H9 (cell line): ENCODE results near the gene ANKMY1. TPM values are rescaled to one million over a fixed set of nuclear protein-coding genes. Genes with fewer than 3 reads are reported as not detected.

Experiments
- DNase-seq: peaks from one replicate; pipeline ENCODE4 v3.0.0-alpha.2; 2017
- H2AFZ ChIP-seq: one replicate; pipeline ENCODE4 v1.6.1; 2013; ENCODE audit warnings: mild to moderate bottlenecking, low read length, control low read depth, moderate library complexity
- H2AK5ac ChIP-seq: 2 replicates; pipeline ENCODE4 v1.6.1; 2013; ENCODE audit warnings: low read length, control low read depth, mixed read lengths; ENCODE audit not compliant: insufficient read length
- H2BK120ac ChIP-seq: one replicate; pipeline ENCODE4 v1.6.1; 2013; ENCODE audit warnings: low read depth, mild to moderate bottlenecking, low read length, control low read depth, inconsistent platforms; ENCODE audit not compliant: poor library complexity, severe bottlenecking
- H2BK12ac ChIP-seq: 2 replicates; pipeline ENCODE4 v1.6.1; 2013; ENCODE audit warnings: low read length, control low read depth, mixed read lengths, low read depth; ENCODE audit not compliant: insufficient read length
- H2BK15ac ChIP-seq: 2 replicates; pipeline ENCODE4 v1.6.1; 2013; ENCODE audit warnings: low read depth, low read length, control low read depth
- H2BK20ac ChIP-seq: one replicate; pipeline ENCODE4 v1.6.1; 2013; ENCODE audit warnings: low read depth, mild to moderate bottlenecking, low read length, control low read depth, inconsistent platforms; ENCODE audit not compliant: poor library complexity, severe bottlenecking
- H2BK5ac ChIP-seq: 2 replicates; pipeline ENCODE4 v1.6.1; 2013; ENCODE audit warnings: low read length, control low read depth, mixed read lengths; ENCODE audit not compliant: insufficient read length
- H3K14ac ChIP-seq: 2 replicates; pipeline ENCODE4 v1.6.1; 2013; ENCODE audit warnings: low read length, control low read depth; ENCODE audit not compliant: insufficient read depth
- H3K18ac ChIP-seq: 2 replicates; pipeline ENCODE4 v1.6.1; 2013; ENCODE audit warnings: low read depth, mild to moderate bottlenecking, mixed read lengths, low read length, control low read depth; ENCODE audit not compliant: insufficient read length
- H3K23ac ChIP-seq: 2 replicates; pipeline ENCODE4 v1.6.1; 2013; ENCODE audit warnings: low read length, control low read depth, mixed read lengths, low read depth; ENCODE audit not compliant: insufficient read length
- H3K23me2 ChIP-seq: 2 replicates; pipeline ENCODE4 v1.6.1; 2013; ENCODE audit warnings: low read depth, mild to moderate bottlenecking, mixed read lengths, low read length, control low read depth; ENCODE audit not compliant: insufficient read length, poor library complexity, severe bottlenecking
- H3K27ac ChIP-seq: 2 replicates; pipeline ENCODE4 v1.5.1; 2013; ENCODE audit warnings: low read length, control low read depth, mixed read lengths, low read depth; ENCODE audit not compliant: insufficient read length
- H3K27me3 ChIP-seq: 2 replicates; pipeline ENCODE4 v1.6.1; 2013; ENCODE audit warnings: low read length, control low read depth, inconsistent platforms; ENCODE audit not compliant: insufficient read depth
- H3K4ac ChIP-seq: 2 replicates; pipeline ENCODE4 v1.6.1; 2013; ENCODE audit warnings: low read depth, mild to moderate bottlenecking, control low read depth, inconsistent platforms, low read length, moderate library complexity
- H3K4me1 ChIP-seq: 2 replicates; pipeline ENCODE4 v1.6.1; 2013; ENCODE audit warnings: low read length, control low read depth, inconsistent platforms; ENCODE audit not compliant: insufficient read depth
- H3K4me2 ChIP-seq: 2 replicates; pipeline ENCODE4 v1.6.1; 2013; ENCODE audit warnings: low read length, control low read depth, mixed read lengths; ENCODE audit not compliant: insufficient read length, insufficient read depth
- H3K56ac ChIP-seq: 2 replicates; pipeline ENCODE4 v1.6.1; 2013; ENCODE audit warnings: low read depth, mild to moderate bottlenecking, mixed read lengths, low read length, control low read depth; ENCODE audit not compliant: insufficient read length
- H3K79me1 ChIP-seq: 2 replicates; pipeline ENCODE4 v1.6.1; 2013; ENCODE audit warnings: low read depth, mild to moderate bottlenecking, moderate library complexity, low read length, control low read depth, inconsistent platforms; ENCODE audit not compliant: insufficient read depth, poor library complexity, severe bottlenecking
- H3K79me2 ChIP-seq: 2 replicates; pipeline ENCODE4 v1.6.1; 2013; ENCODE audit warnings: low read length, control low read depth, inconsistent platforms; ENCODE audit not compliant: insufficient read depth
- H3K9ac ChIP-seq: 2 replicates; pipeline ENCODE4 v1.6.1; 2013; ENCODE audit warnings: low read length, control low read depth, mixed read lengths; ENCODE audit not compliant: insufficient read length; ENCODE audit errors: extremely low read depth
- H3K9me3 ChIP-seq: one replicate; pipeline ENCODE4 v1.6.1; 2013; ENCODE audit warnings: low read depth, low read length, inconsistent platforms; ENCODE audit not compliant: control insufficient read depth
- H3T11ph ChIP-seq: one replicate; pipeline ENCODE4 v1.6.1; 2013; ENCODE audit warnings: mild to moderate bottlenecking, low read length, control low read depth, inconsistent platforms
- H4K20me1 ChIP-seq: one replicate; pipeline ENCODE4 v1.6.1; 2013; ENCODE audit not compliant: control insufficient read depth, insufficient read length, insufficient read depth
- H4K5ac ChIP-seq: 2 replicates; pipeline ENCODE4 v1.6.1; 2013; ENCODE audit warnings: low read depth, mild to moderate bottlenecking, mixed read lengths, low read length, control low read depth; ENCODE audit not compliant: insufficient read length
- H4K8ac ChIP-seq: replicated peaks from 2 replicates; pipeline ENCODE4 v1.6.1; 2013; ENCODE audit warnings: low read length, control low read depth, mixed read lengths, low read depth; ENCODE audit not compliant: insufficient read length
- H4K91ac ChIP-seq: 2 replicates; pipeline ENCODE4 v1.6.1; 2013; ENCODE audit warnings: low read depth, mild to moderate bottlenecking, moderate library complexity, mixed read lengths, low read length, control low read depth; ENCODE audit not compliant: insufficient read length
- H3K27ac Mint-ChIP-seq, 3 experiments: 2 replicates in 2 of 3; 3 replicates in 1 of 3; pipeline ENCODE4 v1.8.0; 2020 to 2021; ENCODE audit warnings: mixed read lengths in 3 of 3, mild to moderate bottlenecking in 1 of 3, moderate library complexity in 1 of 3
- H3K27me3 Mint-ChIP-seq: 2 replicates; pipeline ENCODE4 v1.8.0; 2021; ENCODE audit warnings: low read depth, mild to moderate bottlenecking, moderate library complexity, mixed read lengths
- H3K36me3 Mint-ChIP-seq, 3 experiments: 2 replicates in 2 of 3; 3 replicates in 1 of 3; pipeline ENCODE4 v1.8.0; 2020 to 2021; ENCODE audit warnings: low read depth in 3 of 3, mixed read lengths in 3 of 3; ENCODE audit not compliant: insufficient read depth in 1 of 3
- H3K4me1 Mint-ChIP-seq, 2 experiments: 2 replicates each; pipeline ENCODE4 v1.8.0; 2020; ENCODE audit warnings: mixed read lengths in 2 of 2
- H3K4me3 Mint-ChIP-seq, 2 experiments: 2 replicates in 1 of 2; 3 replicates in 1 of 2; pipeline ENCODE4 v1.8.0; 2020 to 2021; ENCODE audit warnings: mild to moderate bottlenecking in 2 of 2, mixed read lengths in 2 of 2, moderate library complexity in 1 of 2
- H3K9me3 Mint-ChIP-seq, 2 experiments: 2 replicates in 1 of 2; 3 replicates in 1 of 2; pipeline ENCODE4 v1.8.0; 2020; ENCODE audit warnings: mild to moderate bottlenecking in 2 of 2, mixed read lengths in 2 of 2, moderate library complexity in 1 of 2
- WGBS: extraction: QIAGEN DNeasy Blood & Tissue Kit; methylation state at CpG from one replicate; pipeline ENCODE4 v1.1.7; 2013; ENCODE audit warnings: missing lambda C conversion rate, low lambda C conversion rate, mixed read lengths; ENCODE audit not compliant: insufficient read length; ENCODE audit errors: extremely low coverage; 5-methylcytosine and 5-hydroxymethylcytosine counted together
- long read RNA-seq: library from polyadenylated mRNA; unstranded; transcript quantifications from one replicate; pipeline ENCODE4 v2.0.0, GENCODE V29; 2020
- total RNA-seq: library from RNA; stranded (reverse); gene quantifications from 2 replicates; pipeline ENCODE4 v1.2.1, GENCODE V29; 2021
- TF ChIP-seq, protein P1 (sequence below): fragments of 200-600 bp; sonication (generic); conservative IDR thresholded peaks from 3 replicates; pipeline ENCODE4 v1.8.0; 2021; ENCODE audit warnings: antibody characterized with exemption, mild to moderate bottlenecking

ANKMY1 gene, protein sequence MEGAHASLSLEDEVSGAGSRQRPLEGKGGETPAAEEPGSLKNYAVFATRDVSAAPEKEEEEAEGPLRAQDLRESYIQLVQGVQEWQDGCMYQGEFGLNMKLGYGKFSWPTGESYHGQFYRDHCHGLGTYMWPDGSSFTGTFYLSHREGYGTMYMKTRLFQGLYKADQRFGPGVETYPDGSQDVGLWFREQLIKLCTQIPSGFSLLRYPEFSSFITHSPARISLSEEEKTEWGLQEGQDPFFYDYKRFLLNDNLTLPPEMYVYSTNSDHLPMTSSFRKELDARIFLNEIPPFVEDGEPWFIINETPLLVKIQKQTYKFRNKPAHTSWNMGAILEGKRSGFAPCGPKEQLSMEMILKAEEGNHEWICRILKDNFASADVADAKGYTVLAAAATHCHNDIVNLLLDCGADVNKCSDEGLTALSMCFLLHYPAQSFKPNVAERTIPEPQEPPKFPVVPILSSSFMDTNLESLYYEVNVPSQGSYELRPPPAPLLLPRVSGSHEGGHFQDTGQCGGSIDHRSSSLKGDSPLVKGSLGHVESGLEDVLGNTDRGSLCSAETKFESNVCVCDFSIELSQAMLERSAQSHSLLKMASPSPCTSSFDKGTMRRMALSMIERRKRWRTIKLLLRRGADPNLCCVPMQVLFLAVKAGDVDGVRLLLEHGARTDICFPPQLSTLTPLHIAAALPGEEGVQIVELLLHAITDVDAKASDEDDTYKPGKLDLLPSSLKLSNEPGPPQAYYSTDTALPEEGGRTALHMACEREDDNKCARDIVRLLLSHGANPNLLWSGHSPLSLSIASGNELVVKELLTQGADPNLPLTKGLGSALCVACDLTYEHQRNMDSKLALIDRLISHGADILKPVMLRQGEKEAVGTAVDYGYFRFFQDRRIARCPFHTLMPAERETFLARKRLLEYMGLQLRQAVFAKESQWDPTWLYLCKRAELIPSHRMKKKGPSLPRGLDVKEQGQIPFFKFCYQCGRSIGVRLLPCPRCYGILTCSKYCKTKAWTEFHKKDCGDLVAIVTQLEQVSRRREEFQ
- total RNA-seq = 8.6 and 13.7 TPM in 2 replicates
- long read RNA-seq, transcript ANKMY1-208 (5 exons, 3,304 nt) = major isoform, 5 of 16 reads
- long read RNA-seq, partial matches to known transcripts = 2 of 16 reads
- long read RNA-seq, other reads (novel, unspliced or antisense) = 3 of 16 reads

DNA sequence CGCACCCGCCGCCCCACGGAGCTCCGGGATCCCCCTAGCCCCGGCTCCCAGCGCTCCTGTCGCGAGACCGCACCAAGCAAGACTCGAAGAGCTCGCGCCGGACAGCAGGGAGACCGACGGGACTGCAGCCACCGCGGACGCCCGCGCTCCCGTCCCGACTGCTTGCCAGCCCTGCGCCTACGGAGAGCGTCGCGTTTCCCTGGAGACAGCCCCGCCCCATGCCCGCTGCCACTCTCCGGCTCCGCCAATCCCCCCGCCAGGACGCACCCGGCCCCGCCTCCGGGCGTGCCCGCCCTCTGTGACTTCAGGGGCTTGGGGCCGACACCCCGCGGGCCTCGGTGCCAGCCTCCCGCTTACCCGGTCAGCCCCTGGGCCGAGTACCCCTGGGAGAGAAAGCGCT lies at the start of gene ANKMY1:
Gene ANKMY1 (minus strand): TSS at position 181 of the 400 bp plus-strand sequence. CDS start 653 bp downstream, outside the sequence.
- Histone ChIP-seq H4K20me1 (no peaks in the 10 kb centered on the region), H2BK5ac (no peak within 1 kb of the TSS), H2AK5ac (no peak within 1 kb of the TSS), H3K27ac (no peak within 1 kb of the TSS), H3K27me3 (peaks cover 5% of the 10 kb centered on the region; the same call in 1 of the 2 replicates), H4K8ac (no peak within 1 kb of the TSS), H4K5ac (no peak within 1 kb of the TSS), H3K9me3 (no peaks in the 10 kb centered on the region), H2BK15ac (no peak within 1 kb of the TSS), H3K4ac (no peak within 1 kb of the TSS), H2BK12ac (no peak within 1 kb of the TSS), H3K23ac (no peak within 1 kb of the TSS), H3K4me2 (no peak within 1 kb of the TSS), H2BK120ac (no peak within 1 kb of the TSS), H3K79me2 (no peaks in the 10 kb centered on the region), H3K18ac (peak within 1 kb of the TSS; percentile 63), H4K91ac (no peak within 1 kb of the TSS), H3K9ac (no peak within 1 kb of the TSS), H3K14ac (peak within 1 kb of the TSS; percentile 52; the same call in 1 of the 2 replicates), H3K56ac (no peak within 1 kb of the TSS), H3T11ph (no peak within 1 kb of the TSS), H2AFZ (no peak within 1 kb of the TSS), H2BK20ac (no peak within 1 kb of the TSS), H3K79me1 (no peaks in the 10 kb centered on the region), H3K23me2 (peaks cover 3% of the 10 kb centered on the region), H3K4me1 (no peaks in the 10 kb centered on the region)
- no peak within 1 kb of the TSS; a peak in 1 of 7 replicates for H3K27ac Mint-ChIP-seq
- no peaks in the 10 kb centered on the region; a peak in 1 of 5 replicates for H3K9me3 Mint-ChIP-seq
- H3K4me3 Mint-ChIP-seq = peak within 1 kb of the TSS; percentile 44 to 76
- H3K36me3 Mint-ChIP-seq = peaks cover 2 to 4% (median 3%) of the 10 kb centered on the region in 3 experiments; a peak in 4 of 7 replicates
- H3K27me3 Mint-ChIP-seq = peaks cover 21% of the 10 kb centered on the region
- peaks cover 20 to 23% of the 10 kb centered on the region in 2 experiments for H3K4me1 Mint-ChIP-seq
- peak; percentile 92 for DNase-seq
- WGBS = no CpG with 5 or more reads among the region's 47 CpGs
- TF ChIP-seq, protein P1, sequence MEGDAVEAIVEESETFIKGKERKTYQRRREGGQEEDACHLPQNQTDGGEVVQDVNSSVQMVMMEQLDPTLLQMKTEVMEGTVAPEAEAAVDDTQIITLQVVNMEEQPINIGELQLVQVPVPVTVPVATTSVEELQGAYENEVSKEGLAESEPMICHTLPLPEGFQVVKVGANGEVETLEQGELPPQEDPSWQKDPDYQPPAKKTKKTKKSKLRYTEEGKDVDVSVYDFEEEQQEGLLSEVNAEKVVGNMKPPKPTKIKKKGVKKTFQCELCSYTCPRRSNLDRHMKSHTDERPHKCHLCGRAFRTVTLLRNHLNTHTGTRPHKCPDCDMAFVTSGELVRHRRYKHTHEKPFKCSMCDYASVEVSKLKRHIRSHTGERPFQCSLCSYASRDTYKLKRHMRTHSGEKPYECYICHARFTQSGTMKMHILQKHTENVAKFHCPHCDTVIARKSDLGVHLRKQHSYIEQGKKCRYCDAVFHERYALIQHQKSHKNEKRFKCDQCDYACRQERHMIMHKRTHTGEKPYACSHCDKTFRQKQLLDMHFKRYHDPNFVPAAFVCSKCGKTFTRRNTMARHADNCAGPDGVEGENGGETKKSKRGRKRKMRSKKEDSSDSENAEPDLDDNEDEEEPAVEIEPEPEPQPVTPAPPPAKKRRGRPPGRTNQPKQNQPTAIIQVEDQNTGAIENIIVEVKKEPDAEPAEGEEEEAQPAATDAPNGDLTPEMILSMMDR = no peak
